ENCODE measurements around the gene PIGK.
"Not testable (repeated sequence)": the region's sequence is repeated elsewhere in the genome, so short reads cannot be mapped to it uniquely, and the experiment has no call there.

The PIGK gene

GRCh38 chr1:77219166-77219887, at the start of gene PIGK:
TSS of gene PIGK (minus strand) at chr1:77219430. CDS start at chr1:77219402, 28 bp downstream.
- DNase-seq: peak; percentile 92

GRCh38 chr1:77267035-77267434, 47.8 kb upstream of the PIGK start:
- no peak for DNase-seq

GRCh38 chr1:77265180-77265579, 46.0 kb upstream of the PIGK start:
- DNase-seq: no peak

- no peak for DNase-seq
Observed at GRCh38 chr1:77263708-77264107, 44.5 kb upstream of the PIGK start.

- no peak for DNase-seq
Observed at GRCh38 chr1:77253211-77253610, 34.0 kb upstream of the PIGK start.

GRCh38 chr1:77250126-77250525, 30.9 kb upstream of the PIGK start:
- no peak for DNase-seq

GRCh38 chr1:77245830-77246229, 26.6 kb upstream of the PIGK start:
- DNase-seq: no peak

GRCh38 chr1:77239311-77239710, 20.1 kb upstream of the PIGK start:
- DNase-seq: no peak

GRCh38 chr1:77238462-77238861, 19.2 kb upstream of the PIGK start:
- no peak for DNase-seq

GRCh38 chr1:77234943-77235342, 15.7 kb upstream of the PIGK start:
- DNase-seq: no peak

GRCh38 chr1:77234096-77234495, 14.9 kb upstream of the PIGK start:
- DNase-seq: no peak

GRCh38 chr1:77232829-77233228, 13.6 kb upstream of the PIGK start:
- DNase-seq: no peak

- no peak for DNase-seq
Observed at GRCh38 chr1:77230051-77230450, 10.8 kb upstream of the PIGK start.

GRCh38 chr1:77228836-77229235, 9.6 kb upstream of the PIGK start:
- DNase-seq: no peak

GRCh38 chr1:77227381-77227780, 8.2 kb upstream of the PIGK start:
- DNase-seq: no peak

- no peak for DNase-seq
Observed at GRCh38 chr1:77222496-77222895, 3.3 kb upstream of the PIGK start.

GRCh38 chr1:77220687-77221463, 1.6 kb upstream of the PIGK start:
- DNase-seq: no peak

GRCh38 chr1:77218477-77219165, 609 bp downstream of the PIGK start:
- DNase-seq: no peak

- not testable (repeated sequence) for DNase-seq
Observed at GRCh38 chr1:77204043-77204442, 15.2 kb downstream of the PIGK start.

- DNase-seq: no peak
Observed at GRCh38 chr1:77202751-77203150, 16.5 kb downstream of the PIGK start.

- no peak for DNase-seq
Observed at GRCh38 chr1:77200806-77201205, 18.4 kb downstream of the PIGK start.

GRCh38 chr1:77200293-77200692, 18.9 kb downstream of the PIGK start:
- DNase-seq: no peak

- DNase-seq: no peak
Observed at GRCh38 chr1:77197351-77197750, 21.9 kb downstream of the PIGK start.

GRCh38 chr1:77193951-77194350, 25.3 kb downstream of the PIGK start:
- DNase-seq: no peak

Data from stimulated activated CD8-positive, alpha-beta memory T cell treated with anti-CD3 and anti-CD28 coated beads, Interleukin-4, amount 100 ng/mL, for 48 hours (primary cell).